Cardiac muscle cell (in vitro differentiated cells and primary cell): ENCODE measurements around the gene KLHL5. TPM values are rescaled to one million over a fixed set of nuclear protein-coding genes. Genes with fewer than 3 reads are reported as not detected.

Experiments
- DNase-seq, 2 donors: peaks; one replicate each; pipeline versions ENCODE4 v3.0.0 to v3.0.0-alpha.2; 2010 to 2017; ENCODE audit warnings: low read depth in 1 of 2, low spot score in 1 of 2
- H3K27ac ChIP-seq: fragments of 200-600 bp; sonication (generic); 2 replicates; pipeline ENCODE4 v1.5.1; 2016
- H3K27me3 ChIP-seq: fragments of 200-600 bp; sonication (generic); 2 replicates; pipeline ENCODE4 v1.6.0; 2016; ENCODE audit warnings: control low read depth
- H3K36me3 ChIP-seq: fragments of 200-600 bp; sonication (generic); 2 replicates; pipeline ENCODE4 v1.5.1; 2016; ENCODE audit warnings: control low read depth
- H3K4me1 ChIP-seq: fragments of 200-600 bp; sonication (generic); 2 replicates; pipeline ENCODE4 v1.8.1; 2017; ENCODE audit warnings: low read depth, mild to moderate bottlenecking, mixed run types
- H3K4me3 ChIP-seq: fragments of 200-600 bp; sonication (generic); 2 replicates; pipeline ENCODE4 v1.5.1; 2016; ENCODE audit warnings: mild to moderate bottlenecking
- H3K9me3 ChIP-seq: fragments of 200-600 bp; sonication (generic); 2 replicates; pipeline ENCODE4 v1.5.1; 2017; ENCODE audit warnings: low read depth, mild to moderate bottlenecking, control low read depth
- CTCF ChIP-seq: IDR thresholded peaks from 2 replicates; pipeline ENCODE4 v1.5.1; 2012; ENCODE audit warnings: low read depth, mild to moderate bottlenecking, low read length
- polyA plus RNA-seq: library from polyadenylated mRNA; unstranded; fragments of >200 nt; fragmentation: Nextera tagmentation; extraction: Ambion mirVana; gene quantifications from 2 replicates; pipeline ENCODE4 v1.2.1, GENCODE V29; 2016
- total RNA-seq: library from RNA; depleted of rRNA; stranded (reverse); fragments of >200 nt; gene quantifications from 2 replicates; pipeline ENCODE4 v1.2.3, GENCODE V29; 2016

The KLHL5 gene
- total and polyA plus RNA-seq, 2 experiments from 2014 or later = 20.7 to 27.7 TPM

DNA sequence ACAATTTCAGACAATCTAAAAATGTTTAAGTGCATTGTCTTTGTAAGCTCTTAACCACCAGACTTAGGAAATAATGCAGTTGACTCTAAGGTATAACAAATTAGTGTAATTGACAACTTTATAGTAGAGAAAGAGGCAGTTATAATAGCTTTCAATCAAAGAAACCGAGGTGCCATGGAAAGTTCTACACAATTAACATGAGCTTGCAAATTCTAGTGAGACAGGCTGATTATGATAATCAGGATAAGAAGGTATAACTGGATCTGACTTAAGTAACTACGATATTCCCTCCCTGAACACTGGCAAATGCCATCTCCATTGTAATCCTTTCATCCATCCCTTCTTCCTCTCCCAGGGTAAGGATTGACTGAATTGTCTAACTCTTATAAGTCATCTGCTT, 11.4 kb upstream of the KLHL5 start:
- Histone ChIP-seq H3K36me3 (no peaks in the 10 kb centered on the region), H3K27ac (no peak overlapping the region), H3K4me3 (no peak overlapping the region), H3K4me1 (peaks cover 12% of the 10 kb centered on the region), H3K27me3 (no peaks in the 10 kb centered on the region), H3K9me3 (no peaks in the 10 kb centered on the region)
- no peak for DNase-seq
- TF ChIP-seq CTCF = no peak

DNA sequence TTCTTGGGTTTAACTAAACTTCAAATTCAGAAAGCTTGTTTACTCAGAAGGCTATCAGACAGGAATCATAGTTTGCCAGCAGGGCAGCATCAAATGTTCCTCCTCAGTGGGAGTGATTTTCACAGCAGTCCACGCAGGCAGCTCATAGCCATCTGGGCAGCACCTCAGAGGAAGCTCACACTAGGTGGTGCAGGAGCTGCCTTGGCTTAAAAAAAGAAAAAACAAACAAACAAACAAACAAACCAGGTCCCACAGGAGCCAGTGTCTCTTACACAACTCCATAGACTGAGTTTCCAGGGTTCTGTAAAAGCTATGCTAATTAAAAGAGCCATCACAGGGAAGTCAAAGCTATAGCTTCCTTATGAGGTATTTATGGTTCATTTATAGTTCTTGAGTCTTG, 10.5 kb upstream of the KLHL5 start:
- Histone ChIP-seq H3K4me1 (peaks cover 12% of the 10 kb centered on the region), H3K9me3 (no peaks in the 10 kb centered on the region), H3K27me3 (no peaks in the 10 kb centered on the region), H3K4me3 (no peak overlapping the region), H3K36me3 (no peaks in the 10 kb centered on the region), H3K27ac (no peak overlapping the region)
- no peak for TF ChIP-seq CTCF
- no peak for DNase-seq

GRCh38 chr4:39053983-39054382, 8.0 kb upstream of the KLHL5 start:
- peaks cover 12% of the 10 kb centered on the region for H3K4me1 ChIP-seq
- DNase-seq = no peak
- H3K36me3 ChIP-seq = no peaks in the 10 kb centered on the region
- no peak overlapping the region for H3K4me3 ChIP-seq
- TF ChIP-seq CTCF = no peak
- H3K27me3 ChIP-seq = no peaks in the 10 kb centered on the region
- no peaks in the 10 kb centered on the region for H3K9me3 ChIP-seq
- H3K27ac ChIP-seq = no peak overlapping the region

GRCh38 chr4:39054497-39054896, 7.5 kb upstream of the KLHL5 start:
- H3K4me3 ChIP-seq = no peak overlapping the region
- no peaks in the 10 kb centered on the region for H3K36me3 ChIP-seq
- DNase-seq = no peak
- peak overlapping the region; percentile 68 for H3K27ac ChIP-seq
- TF ChIP-seq CTCF = no peak
- no peaks in the 10 kb centered on the region for H3K27me3 ChIP-seq
- no peaks in the 10 kb centered on the region for H3K9me3 ChIP-seq
- H3K4me1 ChIP-seq = peaks cover 12% of the 10 kb centered on the region

- no peak for TF ChIP-seq CTCF
- Histone ChIP-seq H3K36me3 (no peaks in the 10 kb centered on the region), H3K27me3 (no peaks in the 10 kb centered on the region), H3K27ac (no peak overlapping the region), H3K4me1 (peaks cover 12% of the 10 kb centered on the region), H3K4me3 (no peak overlapping the region), H3K9me3 (no peaks in the 10 kb centered on the region)
- DNase-seq = no peak
Observed at GRCh38 chr4:39056023-39056422, 6.0 kb upstream of the KLHL5 start.

DNA sequence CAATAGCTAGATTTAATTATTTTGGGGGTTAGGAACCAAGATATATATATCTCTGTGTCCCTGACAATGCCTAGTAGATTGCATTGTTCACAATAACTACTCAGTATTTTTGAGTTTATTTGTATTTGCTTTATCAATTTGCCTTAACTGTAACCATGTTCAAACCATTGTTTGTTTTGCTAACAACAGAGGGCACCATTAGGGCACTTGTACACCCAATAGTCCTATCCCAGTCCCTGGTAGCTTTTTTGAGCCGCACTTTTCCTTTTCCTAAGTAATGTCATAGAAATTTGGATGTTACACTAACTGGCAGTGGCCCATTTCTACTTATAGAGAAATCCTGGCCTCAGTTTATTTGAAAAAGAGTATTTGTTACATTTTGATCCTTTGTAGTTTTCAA, 575 bp upstream of the KLHL5 start:
- no peak for TF ChIP-seq CTCF
- H3K4me3 ChIP-seq = no peak overlapping the region

More for the DNA sequence above, 575 bp upstream of the KLHL5 start:
- H3K36me3 ChIP-seq = no peaks in the 10 kb centered on the region
- DNase-seq = no peak
- peaks cover 17% of the 10 kb centered on the region for H3K4me1 ChIP-seq
- H3K27ac ChIP-seq = no peak overlapping the region
- H3K9me3 ChIP-seq = no peaks in the 10 kb centered on the region
- H3K27me3 ChIP-seq = no peaks in the 10 kb centered on the region
